ENCODE results near the gene STAMBPL1.
"Not testable (repeated sequence)": the region's sequence is repeated elsewhere in the genome, so short reads cannot be mapped to it uniquely, and the experiment has no call there.

The STAMBPL1 gene

DNA sequence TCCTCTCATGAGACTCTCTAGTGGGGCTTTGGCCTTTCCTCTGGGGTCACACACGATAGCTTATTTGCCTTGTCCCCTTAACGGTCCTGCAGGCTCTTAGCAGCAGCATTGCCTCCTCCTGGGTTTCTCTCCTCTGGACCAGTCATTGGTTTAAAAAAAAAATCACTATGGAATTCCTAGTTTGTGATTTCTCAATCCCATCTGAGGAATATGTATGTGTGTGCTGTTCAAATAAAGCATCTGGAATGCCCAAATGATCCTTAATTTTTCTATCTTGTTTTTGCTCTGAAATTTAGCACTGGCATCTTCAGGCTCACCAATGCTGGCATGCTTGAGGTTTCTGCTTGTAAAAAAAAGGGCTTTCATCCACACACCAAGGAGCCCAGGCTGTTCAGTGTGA is 42.0 kb downstream of the STAMBPL1 start:
- DNase-seq = no peak

DNA sequence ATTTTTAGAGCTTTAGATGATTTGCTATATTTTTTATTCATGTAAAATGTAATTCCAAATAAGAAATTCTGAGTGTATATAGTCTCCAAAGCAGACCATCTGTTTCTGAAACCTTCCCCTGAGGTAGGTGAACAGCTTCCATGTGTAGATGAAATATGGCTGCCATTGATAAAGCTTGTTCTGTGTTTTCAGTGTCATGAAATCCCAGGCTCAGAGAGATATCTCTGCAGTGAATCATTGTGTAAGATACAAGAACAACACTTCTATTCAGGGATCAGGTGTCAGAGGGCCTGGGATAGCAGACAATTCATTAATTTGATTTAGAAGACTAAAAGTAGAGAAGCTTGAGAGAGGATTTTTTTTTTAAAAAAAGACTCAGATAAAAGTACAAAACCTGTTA is 43.5 kb downstream of the STAMBPL1 start:
- DNase-seq = no peak

DNA sequence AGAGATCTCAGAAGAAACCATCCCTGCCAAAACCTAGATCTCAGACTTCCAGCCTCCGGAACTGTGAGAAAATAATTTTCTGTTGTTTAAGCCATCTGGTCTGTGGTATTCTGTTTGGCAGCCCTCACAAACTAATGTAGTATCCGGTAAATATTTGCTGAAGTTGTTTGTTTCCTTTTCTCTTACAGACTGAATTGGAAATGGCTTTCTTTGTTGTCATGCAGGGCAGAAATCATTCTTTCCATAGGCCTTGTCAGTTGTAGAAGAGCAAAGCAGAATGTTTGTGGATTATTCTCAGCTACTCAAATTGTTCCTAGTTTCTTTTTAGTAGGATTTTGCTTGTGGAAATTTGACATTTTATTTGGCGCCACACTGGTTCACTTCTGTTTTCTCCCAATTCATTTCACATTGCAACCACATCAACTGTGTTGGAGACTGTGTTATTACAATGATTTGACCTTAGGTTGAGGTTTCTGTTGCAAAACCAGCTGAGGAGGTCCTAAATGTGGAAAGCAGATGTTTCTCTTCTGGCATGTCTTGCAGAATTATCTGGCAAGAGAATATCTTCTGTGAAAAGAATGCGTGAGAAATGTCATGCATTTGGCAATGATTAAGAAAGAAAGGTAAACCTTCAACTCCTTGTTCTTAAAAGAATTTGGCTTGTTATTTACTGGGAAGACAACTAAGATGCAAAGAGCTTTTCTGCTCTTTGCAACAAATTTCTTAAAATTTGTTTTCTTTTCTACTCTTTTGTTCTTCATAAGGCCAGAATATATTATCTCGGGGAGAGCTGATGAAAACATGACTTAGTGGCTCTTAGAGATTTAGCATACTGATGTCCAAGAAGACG is 46.7 kb downstream of the STAMBPL1 start:
- DNase-seq = peak; percentile 22 to 65 (median 62)

GRCh38 chr10:88927416-88927690 is 47.3 kb downstream of the STAMBPL1 start:
- no peak for DNase-seq

GRCh38 chr10:88928254-88928653 is 48.2 kb downstream of the STAMBPL1 start:
- no peak for DNase-seq

DNA sequence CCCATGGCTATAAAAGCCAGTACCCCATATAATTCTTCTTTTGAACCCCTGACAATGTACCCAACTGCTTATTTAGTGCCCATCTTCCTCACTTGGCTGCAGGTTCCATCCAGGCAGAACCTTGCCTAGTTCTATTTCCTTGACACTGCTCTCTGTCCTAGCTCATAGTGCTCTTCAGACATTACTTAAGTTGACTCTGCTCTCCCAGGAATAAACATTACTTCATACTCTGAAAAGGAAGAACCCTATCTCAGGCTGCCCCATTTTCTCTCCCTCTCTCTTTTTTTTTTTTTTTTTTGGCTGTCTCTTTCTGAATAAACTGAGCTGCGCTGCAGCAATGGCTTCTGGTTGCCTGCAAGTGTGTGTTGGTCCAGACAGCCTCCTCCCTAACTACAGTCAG is 51.5 kb downstream of the STAMBPL1 start:
- DNase-seq = no peak

DNA sequence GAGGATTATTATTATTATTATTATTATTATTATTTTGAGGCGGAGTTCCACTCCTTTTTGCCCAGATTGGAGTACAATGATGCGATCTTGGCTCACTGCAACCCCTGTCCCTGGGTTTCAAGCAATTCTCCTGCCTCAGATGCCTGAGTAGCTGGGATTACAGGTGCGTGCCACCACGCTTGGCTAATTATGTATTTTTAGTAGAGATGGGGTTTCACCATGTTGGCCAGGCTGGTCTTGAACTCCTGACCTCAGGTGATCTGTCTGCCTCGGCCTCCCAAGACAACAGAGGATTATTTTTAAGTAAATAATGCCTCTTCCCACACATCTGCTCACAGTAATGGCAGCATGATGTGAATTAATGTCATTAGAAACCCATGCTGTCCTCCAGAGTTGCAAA is 52.0 kb downstream of the STAMBPL1 start:
- DNase-seq = not testable (repeated sequence)

- peak; percentile 75 to 88 (median 82) for DNase-seq
Measured at GRCh38 chr10:88932539-88933256, 52.7 kb downstream of the STAMBPL1 start.

DNA sequence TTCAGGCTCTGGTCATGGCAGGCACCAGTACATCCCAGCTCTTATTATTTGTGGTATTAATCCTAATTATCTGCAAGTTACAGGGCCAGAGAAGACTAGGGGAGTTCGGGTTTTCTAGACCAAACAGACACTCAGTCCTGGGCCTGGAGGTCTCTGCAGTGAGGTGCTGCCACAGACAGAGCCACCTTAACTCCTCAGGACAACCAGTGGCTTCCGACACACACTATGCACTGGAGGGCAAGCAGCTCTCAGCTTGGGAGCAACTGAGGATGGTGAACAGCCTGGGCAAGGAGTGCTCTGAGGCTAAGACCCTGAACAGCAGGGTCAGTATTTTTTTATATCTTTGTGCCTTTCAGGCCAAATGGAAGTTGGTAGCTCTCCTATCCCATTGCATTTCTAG is 53.5 kb downstream of the STAMBPL1 start:
- no peak for DNase-seq

GRCh38 chr10:88934900-88935672 is 55.0 kb downstream of the STAMBPL1 start:
- DNase-seq = peak; percentile 78 to 85 (median 83)

GRCh38 chr10:88936656-88937055 is 56.6 kb downstream of the STAMBPL1 start:
- DNase-seq = peak in 1 of 3 donors; percentile 56

- DNase-seq = no peak
Measured at GRCh38 chr10:88938039-88938438, 58.0 kb downstream of the STAMBPL1 start.

GRCh38 chr10:88938938-88939337 is 58.9 kb downstream of the STAMBPL1 start:
- DNase-seq = no peak

DNA sequence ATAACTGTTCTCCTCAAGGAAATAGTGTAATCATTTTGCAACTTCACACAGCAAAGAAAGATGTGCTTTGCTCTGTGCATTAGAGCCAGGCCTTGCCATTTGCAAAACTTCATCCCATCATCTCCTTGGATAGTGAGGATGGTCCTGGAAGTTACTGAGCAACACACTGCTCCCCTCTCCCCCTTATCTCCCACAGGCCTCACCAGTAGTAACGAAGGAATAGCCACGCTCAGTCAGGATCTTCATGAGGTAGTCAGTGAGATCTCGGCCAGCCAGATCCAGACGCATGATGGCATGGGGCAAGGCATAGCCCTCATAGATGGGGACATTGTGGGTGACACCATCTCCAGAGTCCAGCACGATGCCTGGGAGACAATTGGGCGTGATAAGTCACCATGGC is 61.0 kb downstream of the STAMBPL1 start:
- no peak for DNase-seq

DNA sequence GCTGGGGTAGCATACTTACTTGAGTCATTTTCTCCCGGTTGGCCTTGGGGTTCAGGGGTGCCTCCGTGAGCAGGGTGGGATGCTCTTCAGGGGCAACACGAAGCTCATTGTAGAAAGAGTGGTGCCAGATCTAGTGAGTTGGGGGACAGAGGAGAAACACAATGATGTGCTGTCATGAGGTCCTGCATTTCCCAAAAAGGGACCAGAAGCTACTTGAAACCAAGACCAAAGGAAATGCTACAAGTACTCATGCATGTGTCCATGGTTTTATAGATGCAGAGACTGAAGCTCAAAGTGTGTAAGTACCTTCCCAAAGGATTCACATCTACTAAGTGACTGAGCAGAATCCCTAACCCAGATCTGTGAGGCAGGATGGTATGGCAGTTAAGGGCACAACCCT is 63.7 kb downstream of the STAMBPL1 start:
- DNase-seq = no peak

- DNase-seq = peak; percentile 25 to 64 (median 55)
Measured at GRCh38 chr10:88944813-88945212, 64.8 kb downstream of the STAMBPL1 start.

GRCh38 chr10:88946200-88946599 is 66.2 kb downstream of the STAMBPL1 start:
- no peak for DNase-seq

DNA sequence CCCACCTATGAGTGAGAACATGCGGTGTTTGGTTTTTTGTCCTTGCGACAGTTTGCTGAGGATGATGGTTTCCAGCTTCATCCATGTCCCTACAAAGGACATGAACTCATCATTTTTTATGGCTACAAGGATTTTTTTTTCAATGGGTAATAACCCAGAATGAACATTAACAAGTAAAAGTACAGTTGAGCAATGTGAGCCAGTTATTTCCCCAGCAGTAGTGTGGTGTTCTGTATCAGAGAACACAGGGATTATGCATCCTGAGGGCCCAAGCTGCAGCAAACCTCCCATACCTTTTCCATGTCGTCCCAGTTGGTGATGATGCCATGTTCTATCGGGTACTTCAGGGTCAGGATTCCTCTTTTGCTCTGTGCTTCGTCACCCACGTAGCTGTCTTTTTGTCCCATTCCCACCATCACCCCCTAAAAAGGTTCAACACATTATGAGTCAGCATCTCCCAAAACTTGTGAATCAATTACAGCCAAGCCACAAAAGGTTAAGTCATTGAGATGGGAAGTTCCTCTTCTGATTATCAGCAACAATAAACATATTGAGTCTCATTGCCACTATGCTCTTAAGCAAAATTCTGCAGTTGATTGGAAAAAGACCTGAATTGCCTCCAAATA is 67.0 kb downstream of the STAMBPL1 start:
- DNase-seq = no peak

DNA sequence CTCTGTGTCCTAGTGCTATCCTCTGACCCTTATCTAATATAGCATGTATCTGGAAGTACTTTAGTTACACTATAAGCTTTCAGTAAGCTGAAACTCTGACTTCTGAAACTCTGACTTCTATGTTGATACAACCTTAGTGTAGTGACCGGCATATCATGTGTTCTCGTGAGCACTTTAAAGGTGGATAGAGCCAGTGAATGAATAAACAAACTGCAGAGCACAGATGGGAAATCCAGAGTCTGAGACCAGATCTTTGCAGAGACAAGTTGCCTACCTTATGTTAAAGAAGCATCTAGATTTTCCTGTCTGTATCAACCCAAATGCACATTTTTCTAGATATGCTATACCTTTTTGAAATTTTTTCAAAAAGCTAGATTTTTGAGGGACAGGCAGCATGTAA is 69.0 kb downstream of the STAMBPL1 start:
- no peak for DNase-seq

DNA sequence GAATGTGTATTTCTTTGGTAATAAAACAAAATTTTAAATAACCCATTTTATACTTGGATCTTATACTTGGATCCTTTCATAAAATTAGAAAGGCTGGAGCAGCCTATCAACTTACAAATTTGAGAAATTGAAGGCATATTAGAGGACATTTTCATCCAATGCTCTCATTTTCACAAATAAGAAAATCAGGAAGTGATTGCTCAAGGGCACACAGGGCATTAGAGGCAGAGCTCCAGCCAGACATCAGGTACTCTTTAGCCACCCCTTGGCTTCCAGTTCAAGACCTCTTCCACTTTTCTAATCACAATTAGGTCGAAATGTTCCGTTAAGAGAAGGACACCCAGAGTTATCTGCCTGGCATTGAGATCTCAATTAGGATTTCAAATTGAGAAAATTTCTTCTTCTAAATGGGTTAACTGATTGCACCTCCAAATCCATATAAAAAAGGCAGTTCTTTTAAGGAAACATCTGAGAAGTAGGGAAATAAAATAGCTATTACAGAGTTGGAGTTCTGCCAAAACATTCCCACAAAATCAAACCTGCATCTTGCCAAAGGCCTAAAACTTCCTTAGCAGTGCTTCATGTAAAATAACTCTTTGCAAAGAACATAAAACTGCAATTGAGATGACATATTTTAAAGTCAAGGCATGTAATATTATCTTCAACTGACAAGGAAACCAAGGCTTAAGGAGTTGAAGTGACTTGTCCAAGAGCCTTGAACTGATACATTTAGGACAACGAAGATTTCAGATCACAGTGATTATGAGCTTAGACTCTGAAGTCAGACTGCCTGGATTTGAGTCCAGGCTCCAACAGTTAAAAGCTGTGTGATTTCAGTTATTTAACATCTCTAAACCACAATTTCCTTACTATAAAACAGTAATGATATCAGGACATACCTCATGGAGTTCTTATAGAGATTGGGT is 70.1 kb downstream of the STAMBPL1 start:
- peak in 1 of 3 donors; percentile 42 for DNase-seq

DNA sequence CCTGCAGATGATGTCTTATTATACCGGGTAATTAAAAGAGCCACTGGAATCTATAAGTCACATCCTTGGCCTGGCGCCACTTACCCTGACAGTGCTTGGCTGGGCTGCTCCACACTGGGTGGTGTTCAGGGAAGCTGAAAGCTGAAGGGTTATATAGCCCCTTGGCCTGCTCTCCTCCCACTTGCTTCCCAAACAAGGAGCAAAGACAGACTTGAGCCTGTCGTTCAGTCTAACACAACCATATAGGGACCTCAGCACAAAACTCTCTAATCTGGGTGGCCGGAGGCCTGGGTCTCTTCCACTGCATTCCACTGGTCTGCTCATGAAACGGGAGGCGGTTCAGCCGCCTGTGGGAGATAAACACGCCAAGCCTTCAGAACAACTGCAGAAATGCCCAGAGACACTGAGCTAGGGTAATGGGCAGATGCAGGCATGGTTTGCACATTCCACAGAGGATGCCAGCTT is 72.6 kb downstream of the STAMBPL1 start, which contains the start of gene ACTA2:
TSS of gene ACTA2 (minus strand) at position 127 of the 465 bp plus-strand sequence. CDS start 3,843 bp downstream, outside the sequence.
- no peak for DNase-seq

GRCh38 chr10:88953662-88954061 is 73.6 kb downstream of the STAMBPL1 start:
- DNase-seq = no peak
